Measurements from ENCODE around the gene ERC1. TPM values are rescaled to one million over a fixed set of nuclear protein-coding genes. Genes with fewer than 3 reads are reported as not detected.

Gene ERC1
- total RNA-seq, 1 experiment from 2014 or later, result 40.4 TPM

DNA sequence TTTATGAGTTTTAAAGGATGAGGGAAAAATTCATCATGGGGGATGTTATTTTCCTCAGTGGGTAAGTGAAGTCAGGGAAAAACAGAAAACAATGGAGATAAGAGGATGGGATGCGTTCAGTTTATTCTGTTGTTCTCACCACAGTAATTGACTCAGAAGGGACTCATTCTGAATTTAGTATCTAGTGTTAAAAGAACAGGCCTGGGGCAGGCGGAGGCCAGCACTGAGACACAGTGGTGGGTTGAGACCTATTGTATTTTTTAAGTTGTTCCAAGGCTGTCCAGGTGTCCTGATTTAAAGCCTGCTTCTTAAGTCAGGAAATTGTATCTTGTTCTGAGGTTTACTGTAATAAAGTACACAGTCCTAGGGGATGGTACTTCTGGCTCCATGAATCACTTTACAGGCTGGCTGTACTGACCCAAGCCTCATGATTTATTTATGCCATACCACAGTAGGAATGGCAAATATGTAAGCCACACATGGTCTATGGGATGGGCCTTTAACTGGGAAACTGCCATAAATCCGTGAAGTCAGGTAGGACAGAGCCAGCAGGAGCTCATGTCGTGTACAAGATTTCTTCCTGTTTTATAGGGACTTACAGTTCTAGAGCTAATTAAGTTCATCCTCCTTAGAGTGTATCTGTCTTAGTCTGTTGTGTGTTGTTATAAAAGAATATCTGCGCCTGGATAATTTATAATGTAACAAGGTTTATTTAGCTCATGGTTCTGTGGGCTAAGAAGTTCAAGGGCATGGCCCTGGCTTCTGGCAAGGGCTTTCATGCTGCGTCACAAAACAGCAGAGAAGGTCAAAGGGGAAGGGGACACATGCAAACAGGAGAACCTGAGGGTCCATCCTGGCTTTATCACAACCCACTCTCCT, 359.3 kb downstream of the ERC1 start:
- Histone ChIP-seq H3K36me3 (ENCODE audit: control insufficient read depth, insufficient read depth, low read length) (no peaks in the 10 kb centered on the region), H3K4me3 (ENCODE audit: low read depth in 2 of 2, low read length in 2 of 2) (no peak overlapping the region), H3K27ac (ENCODE audit: low read length) (peak overlapping the region; percentile 45; the same call in 1 of the 2 replicates), H3K4me1 (ENCODE audit: control insufficient read depth, insufficient read depth, low read length) (peaks cover 3% of the 10 kb centered on the region; the same call in 1 of the 2 replicates), H3K27me3 (ENCODE audit: control insufficient read depth, insufficient read depth, low read length) (no peaks in the 10 kb centered on the region), H3K9me3 (ENCODE audit: control insufficient read depth, insufficient read depth, low read depth, low read length) (no peaks in the 10 kb centered on the region)
- intact Hi-C loops (cut with micrococcal nuclease; ENCODE audit: unreplicated experiment) (no loop called here), in situ Hi-C loops (cut with HindIII; ENCODE audit: low pct_unique_long_range_greater_than_20kb, low sequenced_read_pairs) (no loop called here)
- ChIA-PET CTCF (no interaction called here), POLR2A (interaction anchor here (0.6 kb wide), 1 partner anchor 118 kb away, joined by 4 read pairs; no protein-coding TSS in a partner anchor)
- ATAC-seq (peak; percentile 66), DNase-seq (ENCODE audit: low read depth, low spot score) (no peak)
- BruUV-seq (replicated peaks), result no TSS peak
- TF ChIP-seq POLR2AphosphoS5 (IDR thresholded peaks at IDR 0.05; ENCODE audit: low read depth, low read length) (no peak), SIN3A (IDR thresholded peaks at IDR 0.05; ENCODE audit: borderline replicate concordance, insufficient read depth, low read depth, low read length) (no peak), TCF7L2 (IDR thresholded peaks at IDR 0.05; ENCODE audit: low read depth, low read length) (no peak)
- TF ChIP-seq, protein P1, sequence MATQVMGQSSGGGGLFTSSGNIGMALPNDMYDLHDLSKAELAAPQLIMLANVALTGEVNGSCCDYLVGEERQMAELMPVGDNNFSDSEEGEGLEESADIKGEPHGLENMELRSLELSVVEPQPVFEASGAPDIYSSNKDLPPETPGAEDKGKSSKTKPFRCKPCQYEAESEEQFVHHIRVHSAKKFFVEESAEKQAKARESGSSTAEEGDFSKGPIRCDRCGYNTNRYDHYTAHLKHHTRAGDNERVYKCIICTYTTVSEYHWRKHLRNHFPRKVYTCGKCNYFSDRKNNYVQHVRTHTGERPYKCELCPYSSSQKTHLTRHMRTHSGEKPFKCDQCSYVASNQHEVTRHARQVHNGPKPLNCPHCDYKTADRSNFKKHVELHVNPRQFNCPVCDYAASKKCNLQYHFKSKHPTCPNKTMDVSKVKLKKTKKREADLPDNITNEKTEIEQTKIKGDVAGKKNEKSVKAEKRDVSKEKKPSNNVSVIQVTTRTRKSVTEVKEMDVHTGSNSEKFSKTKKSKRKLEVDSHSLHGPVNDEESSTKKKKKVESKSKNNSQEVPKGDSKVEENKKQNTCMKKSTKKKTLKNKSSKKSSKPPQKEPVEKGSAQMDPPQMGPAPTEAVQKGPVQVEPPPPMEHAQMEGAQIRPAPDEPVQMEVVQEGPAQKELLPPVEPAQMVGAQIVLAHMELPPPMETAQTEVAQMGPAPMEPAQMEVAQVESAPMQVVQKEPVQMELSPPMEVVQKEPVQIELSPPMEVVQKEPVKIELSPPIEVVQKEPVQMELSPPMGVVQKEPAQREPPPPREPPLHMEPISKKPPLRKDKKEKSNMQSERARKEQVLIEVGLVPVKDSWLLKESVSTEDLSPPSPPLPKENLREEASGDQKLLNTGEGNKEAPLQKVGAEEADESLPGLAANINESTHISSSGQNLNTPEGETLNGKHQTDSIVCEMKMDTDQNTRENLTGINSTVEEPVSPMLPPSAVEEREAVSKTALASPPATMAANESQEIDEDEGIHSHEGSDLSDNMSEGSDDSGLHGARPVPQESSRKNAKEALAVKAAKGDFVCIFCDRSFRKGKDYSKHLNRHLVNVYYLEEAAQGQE (IDR thresholded peaks at IDR 0.05; ENCODE audit: insufficient read depth in 1 of 2, low read depth in 2 of 2, low read length in 1 of 2), result no peak
- TF ChIP-seq, protein P2, sequence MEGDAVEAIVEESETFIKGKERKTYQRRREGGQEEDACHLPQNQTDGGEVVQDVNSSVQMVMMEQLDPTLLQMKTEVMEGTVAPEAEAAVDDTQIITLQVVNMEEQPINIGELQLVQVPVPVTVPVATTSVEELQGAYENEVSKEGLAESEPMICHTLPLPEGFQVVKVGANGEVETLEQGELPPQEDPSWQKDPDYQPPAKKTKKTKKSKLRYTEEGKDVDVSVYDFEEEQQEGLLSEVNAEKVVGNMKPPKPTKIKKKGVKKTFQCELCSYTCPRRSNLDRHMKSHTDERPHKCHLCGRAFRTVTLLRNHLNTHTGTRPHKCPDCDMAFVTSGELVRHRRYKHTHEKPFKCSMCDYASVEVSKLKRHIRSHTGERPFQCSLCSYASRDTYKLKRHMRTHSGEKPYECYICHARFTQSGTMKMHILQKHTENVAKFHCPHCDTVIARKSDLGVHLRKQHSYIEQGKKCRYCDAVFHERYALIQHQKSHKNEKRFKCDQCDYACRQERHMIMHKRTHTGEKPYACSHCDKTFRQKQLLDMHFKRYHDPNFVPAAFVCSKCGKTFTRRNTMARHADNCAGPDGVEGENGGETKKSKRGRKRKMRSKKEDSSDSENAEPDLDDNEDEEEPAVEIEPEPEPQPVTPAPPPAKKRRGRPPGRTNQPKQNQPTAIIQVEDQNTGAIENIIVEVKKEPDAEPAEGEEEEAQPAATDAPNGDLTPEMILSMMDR (IDR thresholded peaks at IDR 0.05), result no peak

DNA sequence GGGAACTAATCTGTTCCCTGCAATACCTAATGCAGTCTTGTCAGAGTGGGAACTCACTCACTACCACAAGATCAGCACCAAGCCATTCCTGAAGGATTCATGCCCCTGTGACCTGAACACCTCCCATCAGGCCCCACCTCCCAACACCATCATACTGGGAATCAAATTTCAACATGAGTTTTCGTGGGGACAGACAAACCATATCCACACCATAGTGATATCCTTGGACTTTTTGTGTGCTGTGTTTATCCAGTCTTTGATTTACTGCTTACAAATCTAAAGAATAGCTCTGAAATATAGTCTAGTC, 359.9 kb downstream of the ERC1 start:
- no peak for DNase-seq (ENCODE audit: low read depth, low spot score)
- H3K27ac ChIP-seq (ENCODE audit: low read length), result no peak overlapping the region
- TF ChIP-seq TCF7L2 (IDR thresholded peaks at IDR 0.05; ENCODE audit: low read depth, low read length), result no peak
- TF ChIP-seq POLR2AphosphoS5 (IDR thresholded peaks at IDR 0.05; ENCODE audit: low read depth, low read length), result no peak
- TF ChIP-seq, protein P1 (IDR thresholded peaks at IDR 0.05; ENCODE audit: insufficient read depth in 1 of 2, low read depth in 2 of 2, low read length in 1 of 2), result no peak
- no peaks in the 10 kb centered on the region for H3K9me3 ChIP-seq (ENCODE audit: control insufficient read depth, insufficient read depth, low read depth, low read length)
- in situ Hi-C loops (cut with HindIII; ENCODE audit: low pct_unique_long_range_greater_than_20kb, low sequenced_read_pairs) (no loop called here), intact Hi-C loops (cut with micrococcal nuclease; ENCODE audit: unreplicated experiment) (no loop called here)
- no peak overlapping the region for H3K4me3 ChIP-seq (ENCODE audit: low read depth in 2 of 2, low read length in 2 of 2)
- no peak for ATAC-seq
- no peaks in the 10 kb centered on the region for H3K36me3 ChIP-seq (ENCODE audit: control insufficient read depth, insufficient read depth, low read length)
- no peaks in the 10 kb centered on the region for H3K27me3 ChIP-seq (ENCODE audit: control insufficient read depth, insufficient read depth, low read length)
- CTCF ChIA-PET, result no interaction called here
- peaks cover 3% of the 10 kb centered on the region; the same call in 1 of the 2 replicates for H3K4me1 ChIP-seq (ENCODE audit: control insufficient read depth, insufficient read depth, low read length)
- no TSS peak for BruUV-seq (replicated peaks)
- POLR2A ChIA-PET, result no interaction called here
